ENCODE measurements around the gene SAMD4B. TPM values are rescaled to one million over a fixed set of nuclear protein-coding genes. Genes with fewer than 3 reads are reported as not detected.

Gene SAMD4B
- total and polyA plus RNA-seq, 2 experiments from 2014 or later, result 54.8 to 61.0 TPM

- no peaks in the 10 kb centered on the region for H3K9me2 ChIP-seq (replicated peaks; ENCODE audit: insufficient read depth)
- no peaks in the 10 kb centered on the region for H3K36me3 ChIP-seq (replicated peaks; ENCODE audit: insufficient read depth, low read depth)
- no peak overlapping the region for H3K27ac ChIP-seq
- H3K4me3 ChIP-seq, result no peak overlapping the region
- TF ChIP-seq EZH2 (IDR thresholded peaks at IDR 0.05; ENCODE audit: borderline replicate concordance) (no peak), EZH2phosphoT487 (IDR thresholded peaks at IDR 0.05; ENCODE audit: low read depth, severe bottlenecking, unreplicated experiment) (no peak), CTCF (IDR thresholded peaks at IDR 0.05; ENCODE audit: poor library complexity) (no peak)
- no peaks in the 10 kb centered on the region for H3K4me1 ChIP-seq (ENCODE audit: insufficient read depth)
- no peak overlapping the region for H2AFZ ChIP-seq
- H3K4me2 ChIP-seq, result no peak overlapping the region
- WGBS (ENCODE audit: low lambda C conversion rate, missing lambda C conversion rate), result 99% methylated on average over 14 of the region's 14 CpGs
- no peaks in the 10 kb centered on the region for H4K20me1 ChIP-seq (ENCODE audit: insufficient read depth, poor library complexity, severe bottlenecking)
- no peaks in the 10 kb centered on the region for H3K79me2 ChIP-seq
- no peak for DNase-seq (ENCODE audit: low spot score)
- H3K27me3 ChIP-seq, result no peaks in the 10 kb centered on the region
- no peaks in the 10 kb centered on the region for H3K9me3 ChIP-seq (ENCODE audit: low read depth)
Observed at GRCh38 chr19:39379865-39380396, 37.7 kb downstream of the SAMD4B start.

GRCh38 chr19:39380521-39381502 is 38.6 kb downstream of the SAMD4B start:
- no peak overlapping the region for H3K4me3 ChIP-seq
- H4K20me1 ChIP-seq (ENCODE audit: insufficient read depth, poor library complexity, severe bottlenecking), result no peaks in the 10 kb centered on the region
- H2AFZ ChIP-seq, result no peak overlapping the region
- H3K79me2 ChIP-seq, result no peaks in the 10 kb centered on the region
- H3K36me3 ChIP-seq (replicated peaks; ENCODE audit: insufficient read depth, low read depth), result no peaks in the 10 kb centered on the region
- DNase-seq (ENCODE audit: low spot score), result no peak
- no peak overlapping the region for H3K4me2 ChIP-seq
- WGBS (ENCODE audit: low lambda C conversion rate, missing lambda C conversion rate), result 96% methylated on average over 13 of the region's 17 CpGs
- no peaks in the 10 kb centered on the region for H3K27me3 ChIP-seq
- no peaks in the 10 kb centered on the region for H3K4me1 ChIP-seq (ENCODE audit: insufficient read depth)
- no peak for TF ChIP-seq EZH2phosphoT487 (IDR thresholded peaks at IDR 0.05; ENCODE audit: low read depth, severe bottlenecking, unreplicated experiment)
- no peak for TF ChIP-seq CTCF (IDR thresholded peaks at IDR 0.05; ENCODE audit: poor library complexity)
- TF ChIP-seq EZH2 (IDR thresholded peaks at IDR 0.05; ENCODE audit: borderline replicate concordance), result no peak
- H3K27ac ChIP-seq, result no peak overlapping the region
- no peaks in the 10 kb centered on the region for H3K9me2 ChIP-seq (replicated peaks; ENCODE audit: insufficient read depth)
- H3K9me3 ChIP-seq (ENCODE audit: low read depth), result no peaks in the 10 kb centered on the region

- Histone ChIP-seq H3K9me2 (replicated peaks; ENCODE audit: insufficient read depth) (no peaks in the 10 kb centered on the region), H3K9me3 (ENCODE audit: low read depth) (no peaks in the 10 kb centered on the region), H3K4me1 (ENCODE audit: insufficient read depth) (no peaks in the 10 kb centered on the region), H3K36me3 (replicated peaks; ENCODE audit: insufficient read depth, low read depth) (no peaks in the 10 kb centered on the region), H3K4me3 (no peak overlapping the region), H2AFZ (no peak overlapping the region), H3K4me2 (no peak overlapping the region), H4K20me1 (ENCODE audit: insufficient read depth, poor library complexity, severe bottlenecking) (no peaks in the 10 kb centered on the region), H3K79me2 (no peaks in the 10 kb centered on the region), H3K27me3 (no peaks in the 10 kb centered on the region), H3K27ac (no peak overlapping the region)
- DNase-seq (ENCODE audit: low spot score), result no peak
- TF ChIP-seq EZH2 (IDR thresholded peaks at IDR 0.05; ENCODE audit: borderline replicate concordance) (no peak), EZH2phosphoT487 (IDR thresholded peaks at IDR 0.05; ENCODE audit: low read depth, severe bottlenecking, unreplicated experiment) (no peak), CTCF (IDR thresholded peaks at IDR 0.05; ENCODE audit: poor library complexity) (no peak)
- 84% methylated on average over 10 of the region's 10 CpGs for WGBS (ENCODE audit: low lambda C conversion rate, missing lambda C conversion rate)
Observed at GRCh38 chr19:39381910-39382611, 39.8 kb downstream of the SAMD4B start.

Data from hepatocyte (in vitro differentiated cells).